ENCODE data around the gene FGF22.
"Not testable (repeated sequence)": the region's sequence is repeated elsewhere in the genome, so short reads cannot be mapped to it uniquely, and the experiment has no call there.

The FGF22 gene

DNA sequence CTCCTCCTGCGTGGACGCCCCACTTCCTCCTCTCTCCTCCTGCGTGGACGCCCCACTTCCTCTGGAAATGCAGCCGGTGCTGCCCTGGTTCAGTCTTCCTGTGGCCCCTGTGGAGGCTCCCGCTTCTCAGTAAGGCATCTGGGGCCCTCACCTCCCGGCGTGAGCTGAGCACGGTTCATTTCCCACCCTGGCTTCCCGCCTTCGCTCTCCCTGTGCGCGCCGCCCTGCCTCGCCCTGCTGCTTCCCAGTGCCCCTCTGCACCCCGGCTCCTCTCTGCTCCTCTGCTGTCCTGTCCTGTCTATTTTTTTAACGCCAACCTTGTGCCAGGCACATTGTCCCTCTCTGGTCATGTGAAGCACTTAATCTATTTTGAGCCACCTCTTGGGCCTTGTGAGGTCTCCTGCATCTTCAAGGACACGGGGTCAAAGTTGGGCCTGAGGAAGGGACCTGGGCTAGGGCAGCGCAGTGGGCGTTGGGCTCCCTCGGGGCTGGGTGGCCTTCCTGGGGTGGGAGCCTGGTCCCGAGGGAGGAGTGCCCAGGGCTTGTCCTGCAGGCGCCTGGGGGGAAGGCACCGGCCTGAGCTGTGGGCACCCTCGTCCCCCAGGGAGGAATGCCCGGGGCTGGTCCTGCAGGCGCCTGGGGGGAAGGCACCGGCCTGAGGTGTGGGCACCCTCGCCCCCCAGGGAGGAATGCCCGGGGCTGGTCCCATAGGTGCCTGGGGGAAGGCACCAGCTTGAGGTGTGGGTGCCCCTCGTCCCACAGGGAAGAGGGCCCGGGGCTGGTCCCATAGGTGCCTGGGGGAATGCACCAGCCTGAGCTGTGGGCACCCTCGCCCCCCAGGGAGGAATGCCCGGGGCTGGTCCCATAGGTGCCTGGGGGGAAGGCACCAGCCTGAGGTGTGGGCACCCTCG, 37.0 kb upstream of the FGF22 start:
- Mint-ChIP-seq H3K27ac (no peak overlapping the region), H3K4me3 (no peak overlapping the region), H3K4me1 (no peaks in the 10 kb centered on the region), H3K9me3 (no peaks in the 10 kb centered on the region), H3K27me3 (no peaks in the 10 kb centered on the region)
- ATAC-seq = peak; percentile 10
- DNase-seq = no peak

DNA sequence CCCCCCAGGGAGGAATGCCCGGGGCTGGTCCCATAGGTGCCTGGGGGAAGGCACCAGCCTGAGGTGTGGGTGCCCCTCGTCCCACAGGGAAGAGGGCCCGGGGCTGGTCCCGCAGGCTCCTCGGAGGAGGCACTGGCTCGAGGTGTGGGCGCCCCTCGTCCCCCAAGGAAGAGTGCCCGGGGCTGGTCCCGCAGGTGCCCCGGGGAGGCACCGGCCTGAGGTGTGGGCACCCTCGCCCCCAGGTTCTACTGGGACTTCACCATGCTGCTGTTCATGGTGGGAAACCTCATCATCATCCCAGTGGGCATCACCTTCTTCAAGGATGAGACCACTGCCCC, 36.4 kb upstream of the FGF22 start:
- not testable (repeated sequence) for H3K4me1 Mint-ChIP-seq, DNase-seq, H3K9me3 Mint-ChIP-seq, H3K27me3 Mint-ChIP-seq, H3K4me3 Mint-ChIP-seq, ATAC-seq, H3K27ac Mint-ChIP-seq

DNA sequence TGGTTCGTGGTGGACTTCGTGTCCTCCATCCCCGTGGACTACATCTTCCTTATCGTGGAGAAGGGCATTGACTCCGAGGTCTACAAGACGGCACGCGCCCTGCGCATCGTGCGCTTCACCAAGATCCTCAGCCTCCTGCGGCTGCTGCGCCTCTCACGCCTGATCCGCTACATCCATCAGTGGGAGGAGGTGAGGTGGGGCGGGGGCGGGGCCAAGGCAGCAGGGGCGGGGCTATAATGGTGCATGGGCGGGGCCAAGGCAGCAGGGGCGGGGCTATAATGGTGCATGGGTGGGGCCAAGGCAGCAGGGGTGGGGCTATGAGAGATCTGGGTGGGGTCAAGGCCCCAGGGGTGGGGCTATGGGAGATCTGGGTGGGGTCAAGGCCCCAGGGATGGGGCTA, 35.9 kb upstream of the FGF22 start:
- DNase-seq = peak in 1 of 2 donors; percentile 41
- H3K4me3 Mint-ChIP-seq, H3K4me1 Mint-ChIP-seq, H3K9me3 Mint-ChIP-seq, ATAC-seq, H3K27me3 Mint-ChIP-seq, H3K27ac Mint-ChIP-seq: not testable (repeated sequence)

DNA sequence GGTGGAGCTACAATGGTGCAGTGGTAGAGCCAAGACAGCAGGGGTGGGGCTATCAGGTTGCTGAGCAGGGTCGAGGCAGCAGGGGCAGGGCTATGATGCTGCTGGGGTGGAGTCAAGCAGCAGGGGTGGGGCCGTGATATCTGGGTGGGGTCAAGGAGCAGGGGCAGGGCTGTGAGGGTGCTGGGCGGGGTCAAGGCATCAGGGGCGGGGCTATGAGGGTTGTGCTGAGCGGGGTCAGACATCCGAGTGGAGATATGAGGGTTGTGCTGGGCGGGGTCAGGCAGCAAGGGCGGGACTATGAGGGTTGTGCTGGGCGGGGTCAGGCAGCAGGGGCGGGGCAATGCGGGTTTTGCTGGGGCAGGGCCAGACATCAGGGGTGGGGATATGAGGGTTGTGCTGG, 35.3 kb upstream of the FGF22 start:
- Mint-ChIP-seq H3K9me3 (no peaks in the 10 kb centered on the region), H3K4me3 (no peak overlapping the region), H3K27ac (no peak overlapping the region), H3K4me1 (no peaks in the 10 kb centered on the region), H3K27me3 (no peaks in the 10 kb centered on the region)
- DNase-seq = peak; percentile 71
- ATAC-seq = peak; percentile 75

DNA sequence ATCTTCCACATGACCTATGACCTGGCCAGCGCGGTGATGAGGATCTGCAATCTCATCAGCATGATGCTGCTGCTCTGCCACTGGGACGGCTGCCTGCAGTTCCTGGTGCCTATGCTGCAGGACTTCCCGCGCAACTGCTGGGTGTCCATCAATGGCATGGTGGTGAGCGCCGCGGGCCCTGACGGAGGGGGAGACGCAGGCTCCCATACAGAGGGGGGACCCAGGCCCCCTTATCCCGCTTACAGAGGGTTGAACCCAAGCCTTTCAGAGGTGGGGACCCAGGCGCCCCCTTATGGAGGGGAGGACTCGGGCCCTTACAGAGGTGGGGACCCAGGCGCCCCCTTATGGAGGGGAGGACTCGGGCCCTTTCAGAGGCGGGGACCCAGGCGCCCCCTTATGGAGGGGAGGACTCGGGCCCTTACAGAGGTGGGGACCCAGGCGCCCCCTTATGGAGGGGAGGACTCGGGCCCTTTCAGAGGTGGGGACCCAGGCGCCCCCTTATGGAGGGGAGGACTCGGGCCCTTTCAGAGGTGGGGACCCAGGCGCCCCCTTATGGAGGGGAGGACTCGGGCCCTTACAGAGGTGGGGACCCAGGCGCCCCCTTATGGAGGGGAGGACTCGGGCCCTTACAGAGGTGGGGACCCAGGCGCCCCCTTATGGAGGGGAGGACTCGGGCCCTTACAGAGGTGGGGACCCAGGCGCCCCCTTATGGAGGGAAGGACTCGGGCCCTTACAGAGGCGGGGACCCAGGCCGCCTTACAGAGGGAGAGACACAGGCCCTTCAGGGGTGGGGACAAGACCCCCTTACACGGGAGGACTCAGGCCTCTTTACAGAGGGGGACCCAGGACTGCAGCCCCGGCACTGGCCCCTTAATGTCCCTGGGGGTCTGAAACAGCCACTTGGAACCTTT, 34.4 kb upstream of the FGF22 start:
- ATAC-seq = peak; percentile 50
- not testable (repeated sequence) for H3K27me3 Mint-ChIP-seq, H3K4me3 Mint-ChIP-seq, H3K9me3 Mint-ChIP-seq, H3K4me1 Mint-ChIP-seq
- DNase-seq = peak; percentile 59 to 67
- peak overlapping the region in 1 of 2 donors; percentile 34 for H3K27ac Mint-ChIP-seq

DNA sequence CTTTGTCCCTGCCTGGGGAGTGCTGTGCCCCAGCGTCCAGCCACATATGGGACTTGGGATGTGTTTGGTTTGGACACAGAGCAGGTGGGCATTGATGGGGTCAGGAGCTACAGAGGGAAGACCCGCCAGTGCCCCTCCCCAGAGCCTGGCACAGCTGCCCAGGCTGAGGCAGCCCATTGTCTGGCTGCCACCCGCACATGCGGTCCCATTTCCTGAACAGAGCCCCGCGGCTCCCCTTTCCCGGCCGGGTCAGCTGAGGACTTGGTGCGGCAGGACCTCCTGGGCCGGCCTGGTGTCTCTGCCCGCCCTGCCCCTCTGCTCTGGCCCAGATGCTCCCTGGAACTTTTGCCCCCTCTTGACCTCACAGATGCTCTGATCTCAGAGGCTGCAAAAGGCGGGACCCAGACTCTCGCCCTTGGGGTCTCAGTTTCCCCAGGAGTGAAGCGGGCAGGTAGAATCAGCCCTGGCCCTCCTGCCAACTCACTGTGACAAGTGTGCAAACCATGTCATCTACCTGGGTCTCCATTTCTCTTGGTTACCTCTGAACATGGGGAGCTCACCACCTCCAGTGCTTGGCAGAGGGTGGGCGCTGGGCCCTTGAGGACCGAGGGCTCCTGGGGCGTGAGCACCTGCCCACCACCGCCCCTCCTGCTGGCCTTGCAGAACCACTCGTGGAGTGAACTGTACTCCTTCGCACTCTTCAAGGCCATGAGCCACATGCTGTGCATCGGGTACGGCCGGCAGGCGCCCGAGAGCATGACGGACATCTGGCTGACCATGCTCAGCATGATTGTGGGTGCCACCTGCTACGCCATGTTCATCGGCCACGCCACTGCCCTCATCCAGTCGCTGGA, 32.2 kb upstream of the FGF22 start:
- Mint-ChIP-seq H3K9me3 (no peaks in the 10 kb centered on the region), H3K27me3 (no peaks in the 10 kb centered on the region), H3K4me1 (peaks cover 18% of the 10 kb centered on the region), H3K27ac (no peak overlapping the region), H3K4me3 (no peak overlapping the region)
- DNase-seq (no peak), ATAC-seq (no peak)

DNA sequence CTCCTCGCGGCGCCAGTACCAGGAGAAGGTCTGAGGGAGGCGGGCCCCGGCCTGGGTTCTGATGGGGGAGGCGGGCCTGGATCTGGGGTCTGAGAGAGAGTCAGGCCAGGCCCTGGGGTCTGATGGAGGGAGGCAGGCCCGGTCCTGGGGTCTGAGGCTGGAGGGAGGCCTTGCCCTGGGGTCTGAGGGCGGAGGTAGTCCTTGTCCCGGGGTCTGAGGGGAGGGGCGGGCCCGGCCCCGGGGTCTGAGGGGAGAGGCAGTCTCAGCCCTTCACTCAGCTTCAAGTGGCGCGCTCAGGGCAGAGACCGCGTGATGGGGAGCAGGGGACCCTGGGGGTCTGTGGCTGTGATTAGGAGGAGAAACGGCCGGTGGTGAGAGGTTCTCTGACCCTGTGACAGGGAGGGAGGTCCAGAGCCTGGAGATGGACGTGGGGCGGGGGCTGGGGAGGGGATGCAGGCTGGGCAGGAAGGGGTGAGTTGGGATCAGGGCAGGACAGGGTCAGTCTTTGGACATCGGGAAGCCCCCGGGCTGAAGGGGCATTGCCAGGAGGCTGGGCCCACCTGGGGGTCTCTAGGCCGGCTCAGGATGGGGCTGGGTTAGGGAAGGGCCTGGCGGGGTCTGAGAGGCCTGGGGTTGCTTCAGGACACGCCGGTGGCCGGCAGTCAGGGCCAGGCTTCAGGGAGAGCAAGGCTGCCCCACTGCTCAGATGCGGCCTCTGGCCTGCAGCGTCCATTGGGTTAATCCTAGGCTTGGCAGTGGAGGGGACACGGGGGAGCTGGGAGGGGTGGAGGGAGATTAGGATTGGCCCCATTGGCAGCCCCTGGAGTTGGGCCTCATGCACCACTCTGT, 31.3 kb upstream of the FGF22 start:
- H3K27me3 Mint-ChIP-seq = no peaks in the 10 kb centered on the region
- no peak for DNase-seq
- no peaks in the 10 kb centered on the region for H3K9me3 Mint-ChIP-seq
- no peak overlapping the region for H3K27ac Mint-ChIP-seq
- H3K4me1 Mint-ChIP-seq = peaks cover 23% of the 10 kb centered on the region
- no peak overlapping the region for H3K4me3 Mint-ChIP-seq
- no peak for ATAC-seq

DNA sequence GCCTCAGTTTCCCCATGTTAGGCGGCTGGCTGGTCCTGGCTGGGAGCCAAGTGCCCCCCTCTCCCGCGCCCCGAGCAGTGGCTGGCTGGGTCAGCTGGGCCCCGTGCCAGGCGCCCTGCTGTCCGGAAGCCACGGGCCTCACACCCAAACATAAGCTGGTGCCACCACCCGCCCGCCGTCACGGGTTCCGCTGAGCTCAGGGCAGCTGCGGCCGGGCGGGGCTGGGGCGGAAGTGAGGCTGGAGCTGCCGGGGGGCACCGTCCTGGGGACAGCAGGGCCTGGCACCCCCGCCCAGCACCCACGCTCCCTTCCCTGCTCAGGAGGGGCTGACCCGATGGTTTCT, 30.7 kb upstream of the FGF22 start:
- no peak overlapping the region for H3K27ac Mint-ChIP-seq
- no peaks in the 10 kb centered on the region for H3K27me3 Mint-ChIP-seq
- no peak overlapping the region for H3K4me3 Mint-ChIP-seq
- ATAC-seq (no peak), DNase-seq (no peak)
- H3K9me3 Mint-ChIP-seq = no peaks in the 10 kb centered on the region
- H3K4me1 Mint-ChIP-seq = peaks cover 23% of the 10 kb centered on the region

DNA sequence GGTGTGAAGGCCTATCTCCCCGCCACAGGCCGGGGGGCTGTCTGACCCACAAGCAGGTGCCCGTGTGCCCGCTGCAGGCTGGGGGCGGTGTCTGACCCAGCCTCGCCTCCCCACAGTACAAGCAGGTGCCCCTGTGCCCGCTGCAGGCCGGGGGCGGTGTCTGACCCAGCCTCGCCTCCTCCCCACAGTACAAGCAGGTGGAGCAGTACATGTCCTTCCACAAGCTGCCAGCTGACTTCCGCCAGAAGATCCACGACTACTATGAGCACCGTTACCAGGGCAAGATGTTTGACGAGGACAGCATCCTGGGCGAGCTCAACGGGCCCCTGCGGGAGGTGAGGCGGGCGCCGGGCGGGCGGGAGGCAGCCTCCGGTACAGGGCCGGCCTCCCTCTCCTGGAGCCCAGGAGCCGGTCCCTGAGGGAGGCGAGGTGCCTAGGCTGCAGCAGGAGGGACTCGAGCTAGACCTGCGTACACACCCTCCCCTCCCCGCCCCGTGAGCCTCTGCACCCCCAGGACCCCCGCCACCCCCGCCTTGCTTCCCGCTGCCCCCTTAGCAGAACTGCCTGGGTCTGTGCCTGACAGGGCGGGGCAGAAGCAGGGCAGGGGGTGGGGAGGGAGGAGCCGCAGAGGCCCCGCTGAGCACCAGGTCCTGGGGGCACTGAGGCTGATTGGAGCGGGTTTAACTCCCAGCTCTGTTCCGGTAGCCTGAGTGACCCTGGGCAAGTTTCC, 29.4 kb upstream of the FGF22 start:
- Mint-ChIP-seq H3K27me3 (no peaks in the 10 kb centered on the region), H3K4me1 (peaks cover 23% of the 10 kb centered on the region), H3K4me3 (peak overlapping the region; percentile 83 to 88), H3K27ac (peak overlapping the region in 1 of 2 donors; percentile 90), H3K9me3 (no peaks in the 10 kb centered on the region)
- DNase-seq = peak; percentile 51 to 52
- ATAC-seq = peak; percentile 42

DNA sequence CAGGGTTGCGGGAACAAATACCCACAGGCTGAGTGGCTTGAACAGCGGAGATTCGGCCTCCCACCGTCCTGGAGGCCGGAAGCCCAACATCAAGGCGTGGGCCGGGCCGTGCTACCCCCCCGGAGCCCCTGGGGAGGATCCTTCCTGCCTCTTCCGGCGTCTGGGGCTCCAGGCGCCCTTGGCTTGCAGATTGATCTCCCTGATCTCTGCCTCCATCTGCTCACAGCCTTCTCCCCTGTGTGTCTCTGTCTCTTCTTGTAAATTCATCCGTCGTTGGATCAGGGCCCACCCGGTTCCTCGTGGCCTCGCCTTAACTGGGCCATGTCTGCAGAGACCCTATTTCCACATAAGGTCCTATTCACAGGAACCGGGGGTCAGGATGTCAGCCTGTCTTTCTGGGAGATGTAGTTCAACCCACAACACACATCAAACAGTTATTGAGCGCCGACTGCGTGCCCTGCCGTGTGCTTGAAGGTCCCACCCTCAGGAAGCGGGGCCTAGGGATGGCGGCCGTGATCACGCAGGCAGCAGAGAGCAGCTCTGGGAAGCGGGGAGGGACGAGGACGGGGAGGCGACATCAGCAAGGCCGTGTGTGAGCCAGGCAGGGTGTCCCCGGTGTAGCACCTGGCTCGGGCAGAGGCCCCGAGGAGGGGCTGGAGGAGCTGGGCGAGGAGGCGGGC, 28.7 kb upstream of the FGF22 start:
- DNase-seq = peak; percentile 58 to 62
- Mint-ChIP-seq H3K4me1 (peaks cover 23% of the 10 kb centered on the region), H3K27me3 (no peaks in the 10 kb centered on the region), H3K27ac (peak overlapping the region; percentile 90), H3K4me3 (peak overlapping the region; percentile 83 to 88), H3K9me3 (no peaks in the 10 kb centered on the region)
- peak; percentile 56 for ATAC-seq

DNA sequence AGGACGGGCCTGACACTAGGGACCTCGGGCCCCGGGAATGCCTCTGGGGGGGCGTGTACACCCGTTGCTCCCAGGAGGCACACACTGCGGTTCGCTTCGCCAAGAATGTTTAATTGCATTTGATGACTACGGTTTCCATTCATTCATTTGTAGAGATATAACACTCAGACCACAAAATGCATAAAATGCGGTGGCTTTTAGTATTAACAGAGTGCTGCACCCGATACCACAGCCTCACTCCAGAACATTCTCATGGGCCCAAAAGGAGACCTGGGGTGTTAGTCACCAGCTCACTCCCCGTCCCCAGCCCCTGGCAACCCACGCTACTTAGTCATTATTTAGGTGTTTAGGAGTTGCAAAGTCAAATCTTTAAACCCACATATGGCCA, 28.2 kb upstream of the FGF22 start:
- peak overlapping the region; percentile 38 to 90 for H3K27ac Mint-ChIP-seq
- H3K27me3 Mint-ChIP-seq = no peaks in the 10 kb centered on the region
- H3K4me3 Mint-ChIP-seq = peak overlapping the region; percentile 83 to 88

DNA sequence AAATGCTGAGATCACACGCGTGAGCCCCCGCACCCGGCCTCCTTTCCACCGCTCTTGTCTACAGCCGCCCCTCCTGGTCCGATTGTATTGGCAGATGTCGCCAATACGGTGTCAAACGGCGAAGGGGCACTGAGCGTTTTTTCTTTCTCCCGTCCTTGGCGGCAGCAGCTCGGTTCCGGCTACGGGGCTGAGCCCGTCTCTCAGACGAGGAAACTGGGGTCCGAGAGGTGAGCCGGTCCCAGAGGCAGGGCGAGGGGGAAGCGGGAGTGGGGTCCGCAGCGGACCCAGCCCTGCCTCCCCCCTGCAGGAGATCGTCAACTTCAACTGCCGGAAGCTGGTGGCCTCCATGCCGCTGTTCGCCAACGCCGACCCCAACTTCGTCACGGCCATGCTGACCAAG, 26.7 kb upstream of the FGF22 start:
- ATAC-seq (no peak), DNase-seq (no peak)
- Mint-ChIP-seq H3K9me3 (no peaks in the 10 kb centered on the region), H3K4me3 (peak overlapping the region in 1 of 2 donors; percentile 9), H3K27me3 (no peaks in the 10 kb centered on the region), H3K4me1 (peaks cover 23% of the 10 kb centered on the region), H3K27ac (no peak overlapping the region)

More for the DNA sequence above, 28.2 kb upstream of the FGF22 start:
- ATAC-seq = peak; percentile 85
- peak; percentile 50 to 84 for DNase-seq
- H3K9me3 Mint-ChIP-seq = no peaks in the 10 kb centered on the region
- peaks cover 23% of the 10 kb centered on the region for H3K4me1 Mint-ChIP-seq

DNA sequence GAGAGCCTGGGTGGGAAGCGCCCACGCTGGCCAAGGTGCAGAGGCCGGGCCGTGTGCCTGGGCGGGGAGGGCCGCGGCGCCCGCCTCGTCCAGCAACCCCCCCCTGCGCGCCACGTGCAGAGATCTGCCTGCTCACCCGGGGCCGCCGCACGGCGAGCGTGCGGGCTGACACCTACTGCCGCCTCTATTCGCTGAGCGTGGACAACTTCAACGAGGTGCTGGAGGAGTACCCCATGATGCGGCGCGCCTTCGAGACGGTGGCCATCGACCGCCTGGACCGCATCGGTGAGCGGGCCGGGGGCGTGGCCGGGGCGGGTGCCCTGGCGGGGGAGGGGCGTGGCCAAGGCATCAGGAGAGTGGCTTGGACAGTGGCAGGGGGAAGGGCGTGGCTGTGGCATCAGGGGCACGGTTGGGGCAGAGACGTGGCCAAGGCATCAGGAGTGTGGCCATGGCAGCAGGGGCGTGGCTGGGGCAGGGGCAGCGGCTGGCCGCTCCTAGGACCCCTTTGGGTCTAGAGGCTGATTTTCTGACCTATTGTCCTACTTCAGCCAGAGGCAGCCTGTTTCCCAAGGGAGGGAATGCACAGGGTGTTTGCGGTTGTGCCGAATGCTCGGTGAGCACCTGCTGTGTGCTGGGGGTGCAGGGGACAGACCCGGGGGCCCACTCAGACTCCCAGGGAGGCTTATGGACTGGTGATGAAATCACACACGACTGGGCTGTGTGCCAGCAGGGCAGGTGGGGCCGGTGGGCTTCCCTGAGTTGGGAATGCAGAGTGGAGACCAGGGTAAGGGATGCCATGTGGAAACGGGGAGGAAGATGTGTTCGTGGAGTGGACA, 25.7 kb upstream of the FGF22 start:
- peaks cover 23% of the 10 kb centered on the region for H3K4me1 Mint-ChIP-seq
- H3K4me3 Mint-ChIP-seq = no peak overlapping the region
- DNase-seq = no peak
- H3K27ac Mint-ChIP-seq = peak overlapping the region in 1 of 2 donors; percentile 54
- H3K9me3 Mint-ChIP-seq = no peaks in the 10 kb centered on the region
- no peaks in the 10 kb centered on the region for H3K27me3 Mint-ChIP-seq
- no peak for ATAC-seq
